GM12872 (cell line): Measurements from ENCODE around the gene USE1.

Experiments used
- TF ChIP-seq, protein P1 (sequence below): IDR thresholded peaks from 3 replicates; pipeline ENCODE4 v1.5.1; 2011; ENCODE audit warnings: low read depth, mild to moderate bottlenecking, low read length, moderate library complexity; ENCODE audit not compliant: insufficient read depth

Gene USE1

GRCh38 chr19:17266589-17266974, 51.4 kb downstream of the USE1 start:
- TF ChIP-seq, protein P1, sequence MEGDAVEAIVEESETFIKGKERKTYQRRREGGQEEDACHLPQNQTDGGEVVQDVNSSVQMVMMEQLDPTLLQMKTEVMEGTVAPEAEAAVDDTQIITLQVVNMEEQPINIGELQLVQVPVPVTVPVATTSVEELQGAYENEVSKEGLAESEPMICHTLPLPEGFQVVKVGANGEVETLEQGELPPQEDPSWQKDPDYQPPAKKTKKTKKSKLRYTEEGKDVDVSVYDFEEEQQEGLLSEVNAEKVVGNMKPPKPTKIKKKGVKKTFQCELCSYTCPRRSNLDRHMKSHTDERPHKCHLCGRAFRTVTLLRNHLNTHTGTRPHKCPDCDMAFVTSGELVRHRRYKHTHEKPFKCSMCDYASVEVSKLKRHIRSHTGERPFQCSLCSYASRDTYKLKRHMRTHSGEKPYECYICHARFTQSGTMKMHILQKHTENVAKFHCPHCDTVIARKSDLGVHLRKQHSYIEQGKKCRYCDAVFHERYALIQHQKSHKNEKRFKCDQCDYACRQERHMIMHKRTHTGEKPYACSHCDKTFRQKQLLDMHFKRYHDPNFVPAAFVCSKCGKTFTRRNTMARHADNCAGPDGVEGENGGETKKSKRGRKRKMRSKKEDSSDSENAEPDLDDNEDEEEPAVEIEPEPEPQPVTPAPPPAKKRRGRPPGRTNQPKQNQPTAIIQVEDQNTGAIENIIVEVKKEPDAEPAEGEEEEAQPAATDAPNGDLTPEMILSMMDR: no peak

DNA sequence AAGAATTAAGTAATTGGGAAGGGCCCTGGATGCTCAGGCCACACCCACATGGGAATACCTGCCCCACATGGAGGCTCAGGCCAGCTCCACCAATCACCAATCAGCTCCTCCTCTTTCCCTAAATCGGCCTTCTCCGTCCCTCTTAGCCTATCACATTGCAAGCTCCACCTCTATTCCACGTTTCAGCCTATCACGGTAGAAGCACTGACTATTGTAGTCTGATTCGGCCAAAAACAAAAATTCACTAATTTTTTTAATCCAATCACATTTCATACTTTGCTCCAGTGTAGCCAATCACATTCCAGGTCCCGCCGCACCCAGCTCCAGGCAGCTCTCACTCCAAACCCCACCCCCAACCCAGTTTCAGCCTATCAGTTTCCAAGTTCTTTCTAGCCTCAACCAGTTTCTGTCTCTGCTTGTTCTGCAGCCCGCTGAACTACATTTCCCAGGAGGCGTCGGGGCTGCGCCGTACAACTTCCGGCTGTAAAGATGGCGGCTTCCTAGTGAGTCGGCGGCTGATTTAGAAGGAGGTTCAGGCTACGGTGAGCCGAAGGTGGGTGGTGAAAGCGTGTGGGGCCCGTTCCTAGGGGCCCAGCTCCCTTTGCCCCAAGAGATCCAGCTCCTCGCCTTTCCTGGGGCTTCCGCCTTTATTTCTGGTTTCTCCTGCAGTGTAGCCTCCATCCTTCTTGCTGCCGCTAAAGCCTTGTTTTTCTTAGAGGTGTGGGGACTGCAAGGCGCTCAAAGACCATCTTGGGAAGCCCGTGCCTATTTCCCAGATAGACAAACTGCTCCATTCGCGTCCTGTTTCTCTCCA, 52.0 kb downstream of the USE1 start, which contains the start of gene BABAM1:
Gene BABAM1 (plus strand): TSS at position 469 of the 814 bp plus-strand sequence. CDS start 1,364 bp downstream, outside the sequence.
- TF ChIP-seq, protein P1: no peak

DNA sequence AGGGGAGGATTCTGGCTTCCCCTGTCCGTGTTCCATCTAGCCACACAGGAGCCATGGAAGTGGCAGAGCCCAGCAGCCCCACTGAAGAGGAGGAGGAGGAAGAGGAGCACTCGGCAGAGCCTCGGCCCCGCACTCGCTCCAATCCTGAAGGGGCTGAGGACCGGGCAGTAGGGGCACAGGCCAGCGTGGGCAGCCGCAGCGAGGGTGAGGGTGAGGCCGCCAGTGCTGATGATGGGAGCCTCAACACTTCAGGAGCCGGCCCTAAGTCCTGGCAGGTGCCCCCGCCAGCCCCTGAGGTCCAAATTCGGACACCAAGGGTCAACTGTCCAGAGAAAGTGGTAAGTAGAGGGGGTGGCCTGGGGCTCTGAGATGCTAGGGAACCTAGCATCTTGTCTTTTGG, 53.6 kb downstream of the USE1 start:
- TF ChIP-seq, protein P1: no peak
